ENCODE measurements around the gene RFNG.

Gene RFNG

DNA sequence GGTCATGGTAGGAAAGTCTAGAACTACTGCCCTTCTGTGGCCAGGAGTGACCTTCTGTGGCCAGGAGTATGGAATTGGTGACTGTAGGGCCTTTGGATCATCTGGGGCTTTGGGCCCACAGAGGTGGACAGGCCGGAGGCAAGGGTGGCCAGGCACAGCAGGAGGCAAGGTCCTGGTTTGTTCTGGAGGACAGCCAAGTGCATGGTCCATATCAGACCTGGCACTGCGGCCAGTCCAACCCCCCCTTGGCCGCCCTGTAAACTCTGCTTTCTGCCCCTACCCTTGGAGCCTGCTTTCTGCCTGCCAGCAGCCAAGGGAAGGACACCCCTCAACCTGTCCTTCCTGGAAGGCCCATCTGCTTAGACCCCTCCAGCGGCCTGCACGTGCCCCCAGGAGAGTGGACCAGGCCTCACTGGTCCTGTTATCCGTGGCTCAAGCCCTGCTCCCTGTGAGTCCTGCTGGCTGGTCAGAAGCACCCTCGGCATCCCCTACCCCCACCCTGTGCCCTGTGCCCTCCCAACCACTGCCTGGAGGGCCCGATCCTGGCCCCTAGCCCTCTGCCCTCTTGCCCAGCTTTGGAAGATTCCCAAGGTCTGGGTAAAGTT, 11.8 kb downstream of the RFNG start:
- no peak for DNase-seq

DNA sequence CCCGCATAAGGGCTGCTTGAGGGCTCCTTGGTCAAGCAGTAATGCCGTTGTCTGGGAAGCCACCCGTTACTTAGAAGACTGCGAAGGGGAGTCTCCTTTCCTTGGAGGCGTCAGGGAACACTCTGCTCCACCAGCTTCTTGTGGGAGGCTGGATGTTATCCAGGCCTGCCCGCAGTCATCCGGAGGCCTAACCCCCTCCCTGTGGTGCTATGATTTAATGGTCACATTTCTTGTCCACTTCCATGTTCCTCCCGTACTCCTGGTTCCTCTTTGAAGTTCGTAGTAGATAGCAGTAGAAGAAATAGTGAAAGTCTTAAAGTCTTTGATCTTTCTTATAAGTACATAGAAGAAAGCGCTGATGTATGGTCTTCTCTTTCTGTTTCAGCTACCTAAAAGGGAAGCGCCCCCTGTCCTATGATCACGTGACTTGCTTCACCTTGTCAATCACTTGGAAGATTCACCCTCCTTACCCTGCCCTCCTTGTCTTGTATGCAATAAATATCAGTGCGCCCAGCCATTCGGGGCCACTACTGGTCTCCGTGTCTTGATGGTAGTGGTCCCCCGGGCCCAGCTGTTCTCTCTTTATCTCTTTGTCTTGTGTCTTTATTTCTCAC, 12.7 kb downstream of the RFNG start:
- DNase-seq: peak; percentile 34 to 56

- no peak for DNase-seq
Measured at GRCh38 chr17:82037889-82038195, 13.8 kb downstream of the RFNG start.

DNA sequence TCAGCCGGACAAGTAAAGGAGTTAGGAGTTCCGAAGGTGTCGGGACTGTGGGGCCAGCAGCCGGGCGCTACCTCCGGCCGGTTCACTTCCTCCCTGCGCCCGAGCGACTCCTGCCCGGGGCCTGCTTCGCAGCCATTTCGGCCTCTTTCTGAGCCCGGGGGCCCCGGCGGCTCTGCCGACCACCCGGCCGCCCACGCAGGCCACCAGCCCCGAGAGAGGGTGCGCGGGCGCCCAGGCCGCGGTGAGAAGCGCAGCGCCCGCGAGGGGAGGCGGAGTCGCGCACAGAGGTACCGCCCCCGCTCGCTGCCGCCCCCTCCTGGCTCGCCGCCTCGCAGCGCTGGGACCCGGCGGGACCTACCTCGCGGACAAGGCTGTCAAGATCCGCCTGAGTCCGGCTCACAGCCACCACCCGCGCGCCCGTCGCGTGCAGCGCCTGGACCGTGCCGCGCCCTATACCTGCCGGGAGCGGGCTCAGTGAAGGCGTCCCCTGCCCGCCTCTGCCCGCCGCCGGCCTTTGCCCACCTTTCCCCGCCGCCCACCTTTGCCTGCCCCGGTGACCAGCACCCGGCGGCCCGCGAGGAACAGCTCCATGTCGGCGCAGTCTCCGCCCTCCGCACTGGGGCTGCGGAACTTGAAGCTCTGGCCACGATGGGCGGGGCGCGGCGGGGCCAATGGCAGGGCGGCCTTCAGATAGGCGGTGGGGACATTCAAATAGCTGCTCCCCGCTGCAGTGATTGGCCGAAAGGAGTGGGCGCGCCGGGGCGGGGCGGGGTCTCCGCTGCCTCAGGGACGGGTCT, 14.3 kb downstream of the RFNG start, which contains the start of gene DCXR:
Gene DCXR (minus strand): TSS at position 606 of the 797 bp plus-strand sequence. CDS start 15 bp downstream, at position 591.
- DNase-seq: peak; percentile 94

DNA sequence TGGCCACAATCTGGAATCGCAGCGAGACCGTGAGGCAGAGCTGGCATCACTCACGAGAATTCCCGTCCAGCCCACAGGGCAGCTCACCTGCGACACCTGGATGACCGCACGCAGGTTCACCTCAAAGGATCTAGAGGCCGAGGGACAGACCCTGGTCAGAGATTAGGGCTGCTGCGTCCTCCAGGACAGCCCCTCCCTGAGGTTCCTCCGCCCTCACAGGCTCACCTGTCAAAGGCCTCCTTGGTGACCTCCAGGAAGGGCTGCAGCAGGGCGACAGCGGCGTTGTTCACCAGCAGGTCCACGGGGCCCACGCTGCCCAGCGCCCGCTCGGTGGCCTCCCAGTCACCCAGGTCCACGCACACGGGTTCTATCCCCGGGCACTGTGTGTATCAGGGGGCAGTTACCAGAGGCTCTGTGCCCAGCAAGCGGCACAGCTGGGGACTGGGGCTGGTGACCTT, 14.9 kb downstream of the RFNG start:
- DNase-seq: no peak

GRCh38 chr17:82035956-82036633, 15.5 kb downstream of the RFNG start:
- no peak for DNase-seq

DNA sequence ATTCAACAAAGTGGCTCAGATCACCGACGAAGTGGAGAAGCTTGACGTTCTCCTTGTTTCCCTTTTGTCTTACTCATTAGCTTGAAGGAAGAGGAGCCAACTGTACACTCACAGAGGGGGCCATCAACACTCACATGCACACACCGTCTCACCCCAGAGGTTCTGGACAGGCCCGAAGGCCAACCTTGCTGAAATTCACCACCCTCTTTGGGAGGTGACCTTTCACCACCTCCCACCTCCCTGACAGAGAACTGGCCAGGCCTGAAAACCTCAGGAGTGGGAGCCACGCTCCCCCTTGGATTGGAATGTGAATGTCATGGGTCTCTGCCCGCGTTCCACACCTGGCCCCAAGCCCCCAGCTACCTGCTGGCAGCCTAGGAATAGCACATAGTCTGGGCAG, 16.1 kb downstream of the RFNG start:
- no peak for DNase-seq

GRCh38 chr17:82034371-82035011, 17.1 kb downstream of the RFNG start:
- DNase-seq: no peak

- no peak for DNase-seq
Measured at GRCh38 chr17:82033359-82034085, 18.1 kb downstream of the RFNG start.

- no peak for DNase-seq
Measured at GRCh38 chr17:82031885-82032627, 19.6 kb downstream of the RFNG start.

DNA sequence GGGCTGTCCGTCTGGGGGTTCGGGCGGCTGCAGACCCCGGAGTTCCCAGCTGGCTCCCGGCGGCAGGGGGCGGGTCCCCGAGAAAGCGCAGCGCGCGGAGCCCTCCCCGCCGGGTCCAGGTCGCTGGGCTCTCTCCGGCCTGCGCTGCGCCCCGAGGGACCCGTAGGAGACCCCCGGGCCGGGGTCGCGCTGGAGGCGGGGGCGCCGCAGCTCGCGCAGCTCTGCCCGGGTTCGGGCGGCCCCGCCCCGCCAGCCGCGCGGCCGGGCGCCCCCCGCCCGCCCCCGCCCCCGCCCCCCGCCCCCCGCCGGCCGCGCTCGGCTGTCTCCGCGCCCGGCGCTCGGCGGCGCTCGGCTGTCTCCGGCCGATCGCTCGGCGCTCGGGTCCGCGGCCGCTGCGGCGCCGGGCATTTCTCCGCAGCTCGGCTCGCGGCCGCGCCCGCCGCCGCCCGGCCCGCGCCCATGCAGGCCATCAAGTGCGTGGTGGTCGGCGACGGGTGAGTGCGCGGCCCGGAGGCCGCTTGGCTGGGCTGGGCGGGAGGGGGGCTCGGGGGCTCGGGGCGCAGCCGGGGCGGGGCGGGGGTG, 20.2 kb downstream of the RFNG start, which contains the start of gene RAC3:
Gene RAC3 (plus strand): TSS at position 376 of the 582 bp plus-strand sequence. CDS start 84 bp downstream, at position 460.
- no peak for DNase-seq

GRCh38 chr17:82030470-82031302, 20.9 kb downstream of the RFNG start:
- peak; percentile 69 to 77 for DNase-seq

DNA sequence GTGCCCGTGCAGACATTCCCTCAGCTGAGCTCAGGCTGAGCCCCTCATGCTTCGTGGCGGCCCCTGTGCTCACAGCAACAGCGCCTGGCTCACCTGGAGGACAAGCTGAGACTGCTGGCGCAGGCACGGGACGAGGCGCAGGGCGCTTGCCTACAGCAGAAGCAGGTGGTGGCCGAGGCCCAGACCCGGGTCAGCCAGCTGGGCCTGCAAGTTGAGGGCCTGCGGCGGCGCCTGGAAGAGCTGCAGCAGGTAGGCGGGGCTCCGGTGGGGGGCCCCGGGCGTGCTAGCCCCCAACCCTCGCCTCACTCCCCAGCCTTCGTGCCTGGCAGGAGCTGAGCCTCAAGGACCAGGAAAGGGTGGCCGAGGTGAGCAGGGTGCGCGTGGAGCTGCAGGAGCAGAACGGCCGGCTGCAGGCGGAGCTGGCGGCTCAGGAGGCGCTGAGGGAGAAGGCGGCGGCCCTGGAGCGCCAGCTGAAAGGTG, 21.6 kb downstream of the RFNG start:
- no peak for DNase-seq

GRCh38 chr17:82029391-82029790, 22.2 kb downstream of the RFNG start:
- no peak for DNase-seq

GRCh38 chr17:82028966-82029365, 22.6 kb downstream of the RFNG start:
- no peak for DNase-seq

DNA sequence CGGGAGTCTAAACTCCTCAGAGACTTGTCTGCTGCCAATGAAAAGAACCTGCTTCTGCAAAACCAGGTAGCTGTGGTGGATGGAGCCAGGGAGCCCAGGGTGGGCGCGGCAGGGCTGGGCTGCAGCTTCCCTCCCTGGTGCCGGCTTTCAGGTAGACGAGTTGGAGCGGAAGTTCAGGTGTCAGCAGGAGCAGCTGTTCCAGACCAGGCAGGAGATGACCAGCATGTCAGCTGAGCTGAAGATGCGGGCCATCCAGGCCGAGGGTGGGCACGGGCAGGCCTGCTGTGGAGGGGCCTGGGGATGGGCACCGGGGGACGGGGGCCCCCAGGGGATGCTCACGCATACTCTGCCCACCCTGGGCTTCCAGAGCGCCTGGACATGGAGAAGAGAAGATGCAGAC, 23.4 kb downstream of the RFNG start:
- no peak for DNase-seq

- DNase-seq: no peak
Measured at GRCh38 chr17:82025401-82026107, 26.1 kb downstream of the RFNG start.

GRCh38 chr17:82024859-82025258, 26.8 kb downstream of the RFNG start:
- DNase-seq: no peak

Measured in inflammatory macrophage treated with lipopolysaccharide for 1 hour (primary cell).